K562 (cell line): ENCODE measurements around the gene MTF1. TPM values are rescaled to one million over a fixed set of nuclear protein-coding genes. Genes with fewer than 3 reads are reported as not detected.

Experiments used
- ATAC-seq: fragments of 200-7000 bp; cut with Tn5 transposase; 3 replicates; pipeline ENCODE4 v1.9.1; 2020; ENCODE audit warnings: moderate library complexity
- BruUV-seq: library from RNA; stranded (reverse); fragments of 400-500 nt; replicated peaks from 2 replicates; lab custom pipeline; 2021; lab: Mats Ljungman, UMichigan
- CTCF ChIA-PET: fragments of 300-600 bp; formaldehyde crosslinking; extraction: SDS; loops from one replicate; lab custom pipeline; 2021; ENCODE audit warnings: low intra/inter-chr PET ratio; lab: Yijun Ruan, JAX
- POLR2A ChIA-PET: fragments of 300-600, 350-650 bp; sonication (Branson Sonifier 250); formaldehyde crosslinking; extraction: SDS; loops from one replicate; lab custom pipeline; 2021; ENCODE audit warnings: antibody characterized with exemption, inconsistent platforms; lab: Yijun Ruan, JAX
- DNase-seq, 4 experiments: peaks; one replicate each; pipeline versions ENCODE4 v3.0.0 to v3.0.0-alpha.2; 2011 to 2018; ENCODE audit warnings: low spot score in 3 of 4, mixed read lengths in 3 of 4; ENCODE audit errors: extremely low read depth in 1 of 4
- FAIRE-seq: peaks from 2 replicates; lab custom pipeline; 2011; peaks lifted over from hg19 to GRCh38; lab: Jason Lieb, UNC
- H2AFZ ChIP-seq: 2 replicates; pipeline ENCODE4 v1.6.0; 2011; ENCODE audit warnings: low read depth, low read length, control low read depth, inconsistent platforms
- H3K27ac ChIP-seq: fragments of 200-600 bp; 3 replicates; pipeline ENCODE4 v1.8.0; 2011; ENCODE audit warnings: low read depth, mild to moderate bottlenecking, control low read depth, inconsistent platforms, low read length, moderate library complexity, mixed read lengths; ENCODE audit errors: extremely low read depth
- H3K27me3 ChIP-seq, 2 experiments: fragments of 300-600 bp in 1 of 2; 2 replicates in 1 of 2; 3 replicates in 1 of 2; pipeline versions ENCODE4 v1.6.0 to v1.8.0; 2011; ENCODE audit warnings: inconsistent platforms in 2 of 2, low read length in 2 of 2, mild to moderate bottlenecking in 1 of 2, mixed read lengths in 1 of 2, moderate library complexity in 1 of 2; ENCODE audit not compliant: control insufficient read depth in 2 of 2, insufficient read depth in 2 of 2
- H3K36me3 ChIP-seq: fragments of 300-600 bp; 3 replicates; pipeline ENCODE4 v1.8.0; 2011; ENCODE audit warnings: mild to moderate bottlenecking, low read length, inconsistent platforms; ENCODE audit not compliant: control insufficient read depth, insufficient read depth
- H3K4me1 ChIP-seq, 2 experiments: fragments of 200-600 bp in 1 of 2; replicated peaks in 1 of 2; 2 replicates in 1 of 2; 3 replicates in 1 of 2; pipeline versions ENCODE4 v1.5.1 to v1.8.0; 2011; ENCODE audit warnings: inconsistent platforms in 2 of 2, low read length in 2 of 2, mild to moderate bottlenecking in 1 of 2, mixed read lengths in 1 of 2, moderate library complexity in 1 of 2; ENCODE audit not compliant: control insufficient read depth in 2 of 2, insufficient read depth in 2 of 2
- H3K4me2 ChIP-seq: 2 replicates; pipeline ENCODE4 v1.6.1; 2011; ENCODE audit warnings: low read length, control low read depth, inconsistent platforms, mixed read lengths; ENCODE audit not compliant: insufficient read depth
- H3K4me3 ChIP-seq: fragments of 200-600 bp; sonication (generic), shearing (Covaris generic); 2 replicates; pipeline ENCODE4 v1.5.1; 2016; ENCODE audit warnings: control low read depth, inconsistent platforms
- H3K79me2 ChIP-seq: fragments of 200-600 bp; 3 replicates; pipeline ENCODE4 v1.8.0; 2011; ENCODE audit warnings: low read length, inconsistent platforms; ENCODE audit not compliant: control insufficient read depth, insufficient read depth
- H3K9ac ChIP-seq, 2 experiments: 2 replicates each; pipeline versions ENCODE4 v1.6.0 to v1.6.1; 2011; ENCODE audit warnings: low read depth in 2 of 2, low read length in 2 of 2, control low read depth in 1 of 2, inconsistent platforms in 1 of 2, mild to moderate bottlenecking in 1 of 2, mixed read lengths in 1 of 2; ENCODE audit not compliant: insufficient read depth in 1 of 2
- H3K9me1 ChIP-seq: one replicate; pipeline ENCODE4 v1.6.0; 2011; ENCODE audit warnings: inconsistent platforms, mild to moderate bottlenecking, low read length, moderate library complexity; ENCODE audit not compliant: control insufficient read depth, insufficient read depth
- H3K9me3 ChIP-seq: replicated peaks from 2 replicates; pipeline ENCODE4 v1.5.1; 2011; ENCODE audit warnings: low read depth, low read length, inconsistent platforms; ENCODE audit not compliant: control insufficient read depth, insufficient read depth
- H4K20me1 ChIP-seq: replicated peaks from 2 replicates; pipeline ENCODE4 v1.6.1; 2011; ENCODE audit warnings: low read length, inconsistent platforms, mixed read lengths; ENCODE audit not compliant: control insufficient read depth, insufficient read depth
- CBX1 ChIP-seq: sonication (generic); IDR thresholded peaks from 2 replicates; pipeline ENCODE4 v1.6.1; 2016; ENCODE audit warnings: antibody characterized with exemption, low read depth, mild to moderate bottlenecking
- RUNX1 ChIP-seq: sonication (generic); IDR thresholded peaks from 2 replicates; pipeline ENCODE4 v1.6.1; 2016; ENCODE audit warnings: antibody characterized with exemption, low read depth
- WGBS: fragments of 100-300 bp; shearing (Covaris generic); methylation state at CpG from one replicate; pipeline ENCODE4 v1.1.6; 2016; ENCODE audit warnings: low coverage, mixed read lengths; ENCODE audit not compliant: insufficient coverage; ENCODE audit errors: missing lambda C conversion rate; 5-methylcytosine and 5-hydroxymethylcytosine counted together
- in situ Hi-C: fragments of 300-500 bp; cut with MboI; formaldehyde crosslinking; loops from 4 replicates; pipeline ENCODE4 v1.15.0; 2018; ENCODE audit warnings: inconsistent platforms, mixed read lengths
- intact Hi-C: fragments of 100-400 bp; cut with micrococcal nuclease; formaldehyde crosslinking; loops from 2 replicates; pipeline ENCODE4 v1.14.2; 2022
- polyA plus RNA-seq, 8 experiments: library from polyadenylated mRNA; depleted of rRNA in 4 of 8; stranded (reverse) in 5 of 8; unstranded in 3 of 8; fragments of >200 nt; fragmentation: Nextera tagmentation in 2 of 8; fragmentation: Illumina TruSeq in 1 of 8; extraction: Ambion mirVana in 2 of 8; extraction: Trizol in 1 of 8; gene quantifications; 2 replicates each; pipeline versions ENCODE4 v1.2.1 to v1.2.3, GENCODE V29; 2011 to 2014; ENCODE audit warnings: inconsistent platforms in 1 of 8, missing spikeins in 1 of 8
- total RNA-seq, 7 experiments: library from RNA; depleted of rRNA in 6 of 7; stranded (reverse); fragments of >200 nt in 6 of 7; fragmentation: Illumina TruSeq in 2 of 7; extraction: Trizol in 2 of 7; gene quantifications; 2 replicates each; pipeline versions ENCODE4 v1.2.1 to v1.2.3, GENCODE V29; 2011 to 2021; ENCODE audit warnings: low replicate concordance in 1 of 7
- TF ChIP-seq, protein P1 (sequence below), 2 experiments: fragments of 450-650 bp; formaldehyde crosslinking in 1 of 2; IDR thresholded peaks; 2 replicates each; pipeline versions ENCODE4 v1.4.0 to v1.6.1; 2014 to 2020; ENCODE audit warnings: mild to moderate bottlenecking in 2 of 2, borderline replicate concordance in 1 of 2, low read depth in 1 of 2

Gene MTF1
- total and polyA plus RNA-seq, 9 of the 15 experiments (the other 6 are each of a cell fraction or from before 2014, with no cell fraction given), result 1.1 to 12.2 (median 4.3) TPM

DNA sequence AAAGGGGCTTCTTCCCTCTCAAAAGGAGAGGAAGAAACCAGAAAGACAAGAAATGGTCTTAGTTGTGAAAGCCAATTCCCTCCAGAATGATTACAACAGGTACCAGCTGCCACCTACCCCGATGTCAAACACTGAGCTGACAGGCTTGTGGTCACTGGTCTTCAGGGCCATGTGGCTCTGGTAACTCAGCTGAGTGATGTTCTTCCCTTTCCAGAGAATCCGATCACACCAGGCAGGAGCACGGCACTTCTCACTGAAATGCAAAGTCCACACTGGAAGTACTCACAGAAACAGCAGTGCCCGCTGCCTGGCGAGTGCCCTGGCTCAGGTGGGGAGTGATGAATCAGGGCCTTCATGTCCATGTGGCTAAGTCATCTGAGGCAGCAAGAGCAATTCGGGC, 18.7 kb upstream of the MTF1 start:
- 0 out of 4 replicates have a peak overlapping the region, but pooled peaks of 1 of the 2 experiments have one; percentile 36 for H3K9ac ChIP-seq
- H3K27me3 ChIP-seq, result no peaks in the 10 kb centered on the region
- no peak for TF ChIP-seq CBX1
- no peak for TF ChIP-seq RUNX1
- TF ChIP-seq, protein P1, sequence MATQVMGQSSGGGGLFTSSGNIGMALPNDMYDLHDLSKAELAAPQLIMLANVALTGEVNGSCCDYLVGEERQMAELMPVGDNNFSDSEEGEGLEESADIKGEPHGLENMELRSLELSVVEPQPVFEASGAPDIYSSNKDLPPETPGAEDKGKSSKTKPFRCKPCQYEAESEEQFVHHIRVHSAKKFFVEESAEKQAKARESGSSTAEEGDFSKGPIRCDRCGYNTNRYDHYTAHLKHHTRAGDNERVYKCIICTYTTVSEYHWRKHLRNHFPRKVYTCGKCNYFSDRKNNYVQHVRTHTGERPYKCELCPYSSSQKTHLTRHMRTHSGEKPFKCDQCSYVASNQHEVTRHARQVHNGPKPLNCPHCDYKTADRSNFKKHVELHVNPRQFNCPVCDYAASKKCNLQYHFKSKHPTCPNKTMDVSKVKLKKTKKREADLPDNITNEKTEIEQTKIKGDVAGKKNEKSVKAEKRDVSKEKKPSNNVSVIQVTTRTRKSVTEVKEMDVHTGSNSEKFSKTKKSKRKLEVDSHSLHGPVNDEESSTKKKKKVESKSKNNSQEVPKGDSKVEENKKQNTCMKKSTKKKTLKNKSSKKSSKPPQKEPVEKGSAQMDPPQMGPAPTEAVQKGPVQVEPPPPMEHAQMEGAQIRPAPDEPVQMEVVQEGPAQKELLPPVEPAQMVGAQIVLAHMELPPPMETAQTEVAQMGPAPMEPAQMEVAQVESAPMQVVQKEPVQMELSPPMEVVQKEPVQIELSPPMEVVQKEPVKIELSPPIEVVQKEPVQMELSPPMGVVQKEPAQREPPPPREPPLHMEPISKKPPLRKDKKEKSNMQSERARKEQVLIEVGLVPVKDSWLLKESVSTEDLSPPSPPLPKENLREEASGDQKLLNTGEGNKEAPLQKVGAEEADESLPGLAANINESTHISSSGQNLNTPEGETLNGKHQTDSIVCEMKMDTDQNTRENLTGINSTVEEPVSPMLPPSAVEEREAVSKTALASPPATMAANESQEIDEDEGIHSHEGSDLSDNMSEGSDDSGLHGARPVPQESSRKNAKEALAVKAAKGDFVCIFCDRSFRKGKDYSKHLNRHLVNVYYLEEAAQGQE (IDR thresholded peaks at IDR 0.05; ENCODE audit: borderline replicate concordance), result no peak
- TF ChIP-seq, protein P1 (CRISPR knock-in tag; IDR thresholded peaks at IDR 0.05; ENCODE audit: low read depth), result no peak
- in situ Hi-C loops, result no loop called here
- BruUV-seq, result no TSS peak
- H3K4me2 ChIP-seq, result no peak overlapping the region
- H3K4me1 ChIP-seq, result no peaks in the 10 kb centered on the region
- H3K4me3 ChIP-seq, result no peak overlapping the region
- H3K27ac ChIP-seq, result no peak overlapping the region
- FAIRE-seq (no peak), ATAC-seq (no peak), DNase-seq (no peak)
- WGBS, result 84% methylated on average over 6 of the region's 6 CpGs
- no peaks in the 10 kb centered on the region for H3K9me1 ChIP-seq
- intact Hi-C loops, result no loop called here
- ChIA-PET POLR2A (interaction anchor here (1.0 kb wide), 1 partner anchor 8 kb away, joined by 4 read pairs; no protein-coding TSS in a partner anchor), CTCF (no interaction called here)
- H4K20me1 ChIP-seq, result no peaks in the 10 kb centered on the region
- H3K79me2 ChIP-seq, result no peaks in the 10 kb centered on the region
- H3K9me3 ChIP-seq, result no peaks in the 10 kb centered on the region
- peaks cover 81% of the 10 kb centered on the region for H3K36me3 ChIP-seq
- H2AFZ ChIP-seq, result no peak overlapping the region
